GM19023 (cell line): ENCODE data around the gene NPB.

Experiments used
- ATAC-seq: cut with Tn5 transposase; IDR thresholded peaks from one replicate; pipeline ENCODE4 v1.9.1; 2021; ENCODE audit warnings: mild to moderate bottlenecking, moderate library complexity; ENCODE audit not compliant: unreplicated experiment

The NPB gene

GRCh38 chr17:81898029-81898866 lies 3.8 kb upstream of the NPB start:
- no peak for ATAC-seq

GRCh38 chr17:81898885-81899284 lies 3.2 kb upstream of the NPB start:
- no peak for ATAC-seq

- ATAC-seq: no peak
These were observed 2.4 kb upstream of the NPB start for GRCh38 chr17:81899514-81900166.

- ATAC-seq: no peak
These were observed 1.7 kb upstream of the NPB start for GRCh38 chr17:81900181-81900820.

- no peak for ATAC-seq
These were observed 643 bp upstream of the NPB start for GRCh38 chr17:81901167-81902022.

GRCh38 chr17:81902653-81903414 lies 796 bp downstream of the NPB start:
- ATAC-seq: no peak

GRCh38 chr17:81903415-81903831 lies 1.4 kb downstream of the NPB start:
- no peak for ATAC-seq

- ATAC-seq: no peak
These were observed 2.0 kb downstream of the NPB start for GRCh38 chr17:81903896-81904599.

GRCh38 chr17:81904600-81905423 lies 2.8 kb downstream of the NPB start:
- no peak for ATAC-seq

- no peak for ATAC-seq
These were observed 3.4 kb downstream of the NPB start for GRCh38 chr17:81905424-81905875.

GRCh38 chr17:81905993-81906392 lies 4.0 kb downstream of the NPB start:
- ATAC-seq: no peak

GRCh38 chr17:81906476-81907218 lies 4.6 kb downstream of the NPB start:
- ATAC-seq: no peak

GRCh38 chr17:81907219-81908145 lies 5.4 kb downstream of the NPB start:
- ATAC-seq: no peak

GRCh38 chr17:81908793-81909192 lies 6.8 kb downstream of the NPB start:
- no peak for ATAC-seq

- no peak for ATAC-seq
These were observed 7.2 kb downstream of the NPB start for GRCh38 chr17:81909231-81909630.

- no peak for ATAC-seq
These were observed 8.2 kb downstream of the NPB start for GRCh38 chr17:81909966-81910839.
